Measurements from ENCODE around the gene GRK1.

GRCh38 chr13:113783200-113783881 is 116.3 kb downstream of the GRK1 start:
- no peak for TF ChIP-seq CTCF (conservative IDR thresholded peaks at IDR 0.05; ENCODE audit: low read length)
- no peak for TF ChIP-seq EZH2phosphoT487 (IDR thresholded peaks at IDR 0.05; ENCODE audit: borderline replicate concordance, low read depth, low read length)
